SK-N-SH (cell line): ENCODE data around the gene C6orf89. TPM values are rescaled to one million over a fixed set of nuclear protein-coding genes. Genes with fewer than 3 reads are reported as not detected.

Experiments used
- CTCF ChIA-PET: fragments of 300-600, 350-600 bp; formaldehyde crosslinking; extraction: SDS; loops from one replicate; lab custom pipeline; 2021; lab: Yijun Ruan, JAX
- POLR2A ChIA-PET: fragments of 350-600 bp; sonication (Branson Sonifier 250); formaldehyde crosslinking; extraction: SDS; loops from one replicate; lab custom pipeline; 2020; ENCODE audit warnings: antibody characterized with exemption, inconsistent platforms; lab: Yijun Ruan, JAX
- DNase-seq: peaks from one replicate; pipeline ENCODE4 v3.0.0; 2012
- H2AFZ ChIP-seq: fragments of 200-600 bp; sonication (generic); 2 replicates; pipeline ENCODE4 v1.8.1; 2016; ENCODE audit warnings: antibody characterized with exemption, mild to moderate bottlenecking, low read depth
- H3F3A ChIP-seq: fragments of 200-600 bp; sonication (generic); replicated peaks from 2 replicates; pipeline ENCODE3; 2016; ENCODE audit warnings: antibody characterized with exemption, mild to moderate bottlenecking; ENCODE audit not compliant: insufficient read depth
- H3K27ac ChIP-seq, 2 experiments: fragments of 200-500 bp in 1 of 2; fragments of 200-600 bp in 1 of 2; sonication (Bioruptor generic) in 1 of 2; sonication (generic), shearing (Covaris generic) in 1 of 2; 2 replicates each; pipeline versions ENCODE4 v1.5.1 to v1.6.1; 2014 to 2016; ENCODE audit warnings: low read depth in 2 of 2, inconsistent platforms in 1 of 2, low read length in 1 of 2, mild to moderate bottlenecking in 1 of 2, mixed read lengths in 1 of 2
- H3K27me3 ChIP-seq: fragments of 200-600 bp; sonication (generic), shearing (Covaris generic); 2 replicates; pipeline ENCODE4 v1.6.1; 2016; ENCODE audit warnings: mixed run types; ENCODE audit not compliant: insufficient read depth
- H3K36me3 ChIP-seq, 2 experiments: fragments of 200-500 bp in 1 of 2; fragments of 200-600 bp in 1 of 2; sonication (Bioruptor generic) in 1 of 2; sonication (generic) in 1 of 2; replicated peaks in 1 of 2; 2 replicates each; pipeline versions ENCODE3 to v1.5.1; 2014 to 2016; ENCODE audit warnings: low read length in 1 of 2, mild to moderate bottlenecking in 1 of 2; ENCODE audit not compliant: insufficient read depth in 2 of 2, control insufficient read depth in 1 of 2
- H3K4me1 ChIP-seq, 2 experiments: fragments of 200-500 bp in 1 of 2; fragments of 200-600 bp in 1 of 2; sonication (Bioruptor generic) in 1 of 2; sonication (generic), shearing (Covaris generic) in 1 of 2; 2 replicates each; pipeline versions ENCODE4 v1.5.1 to v1.6.1; 2014 to 2016; ENCODE audit warnings: low read depth in 1 of 2, low read length in 1 of 2, mixed run types in 1 of 2; ENCODE audit not compliant: insufficient read depth in 2 of 2, control insufficient read depth in 1 of 2
- H3K4me2 ChIP-seq: fragments of 200-600 bp; sonication (generic), shearing (Covaris generic); 2 replicates; pipeline ENCODE4 v1.6.1; 2017; ENCODE audit warnings: mixed run types
- H3K4me3 ChIP-seq, 2 experiments: fragments of 200-500 bp in 1 of 2; fragments of 200-600 bp in 1 of 2; sonication (Bioruptor generic) in 1 of 2; sonication (generic), shearing (Covaris generic) in 1 of 2; 2 replicates each; pipeline versions ENCODE4 v1.5.1 to v1.8.1; 2014 to 2016; ENCODE audit warnings: low read depth in 2 of 2, inconsistent platforms in 1 of 2, low read length in 1 of 2, mild to moderate bottlenecking in 1 of 2, mixed read lengths in 1 of 2, moderate library complexity in 1 of 2
- H3K79me2 ChIP-seq: fragments of 200-600 bp; sonication (generic); 2 replicates; pipeline ENCODE4 v1.8.1; 2017; ENCODE audit warnings: mild to moderate bottlenecking; ENCODE audit not compliant: insufficient read depth
- H3K9ac ChIP-seq: fragments of 200-600 bp; sonication (generic); 2 replicates; pipeline ENCODE4 v1.6.1; 2017; ENCODE audit warnings: mixed run types
- H3K9me2 ChIP-seq: fragments of 200-600 bp; sonication (generic); 2 replicates; pipeline ENCODE4 v1.6.1; 2017; ENCODE audit warnings: mixed run types
- H3K9me3 ChIP-seq: fragments of 200-600 bp; sonication (generic); 2 replicates; pipeline ENCODE4 v1.6.1; 2017; ENCODE audit warnings: mixed run types, mild to moderate bottlenecking, moderate library complexity
- H4K20me1 ChIP-seq: fragments of 200-600 bp; sonication (generic); 2 replicates; pipeline ENCODE4 v1.6.1; 2017; ENCODE audit warnings: mild to moderate bottlenecking, mixed run types; ENCODE audit not compliant: insufficient read depth
- EP300 ChIP-seq, 2 experiments: IDR thresholded peaks; 2 replicates each; pipeline versions ENCODE4 v1.4.0 to v1.6.1; 2012; ENCODE audit warnings: borderline replicate concordance in 1 of 2, low read depth in 1 of 2, low read length in 1 of 2
- EZH2phosphoT487 ChIP-seq: fragments of 200-600 bp; sonication (generic); IDR thresholded peaks from 2 replicates; pipeline ENCODE4 v1.6.1; 2017; ENCODE audit warnings: low read depth, mixed run types, mild to moderate bottlenecking, antibody characterized with exemption, moderate library complexity, borderline replicate concordance
- FOXJ3 ChIP-seq: sonication (generic); formaldehyde crosslinking; IDR thresholded peaks from 2 replicates; pipeline ENCODE4 v1.5.1; 2020; ENCODE audit warnings: mild to moderate bottlenecking, missing genetic modification reagents
- FOXM1 ChIP-seq: IDR thresholded peaks from 2 replicates; pipeline ENCODE4 v1.4.0; 2012; ENCODE audit warnings: low read depth, mild to moderate bottlenecking
- GABPA ChIP-seq: IDR thresholded peaks from 2 replicates; pipeline ENCODE4 v1.4.0; 2012; ENCODE audit warnings: low read depth, mild to moderate bottlenecking
- MXI1 ChIP-seq: IDR thresholded peaks from 2 replicates; pipeline ENCODE4 v1.6.1; 2012; ENCODE audit warnings: mild to moderate bottlenecking, low read depth, low read length, improper control_type of control experiment
- PBX3 ChIP-seq: IDR thresholded peaks from 2 replicates; pipeline ENCODE4; 2012
- POLR2AphosphoS5 ChIP-seq: IDR thresholded peaks from 2 replicates; pipeline ENCODE4 v1.6.1; 2012; ENCODE audit warnings: low read depth, low read length
- RAD21 ChIP-seq: IDR thresholded peaks from 2 replicates; pipeline ENCODE4 v1.6.1; 2012; ENCODE audit warnings: mild to moderate bottlenecking, low read length
- RCOR1 ChIP-seq: fragments of 150-350 bp; IDR thresholded peaks from 2 replicates; pipeline ENCODE4 v1.6.1; 2017; ENCODE audit warnings: antibody characterized with exemption, low read length
- RFX5 ChIP-seq: IDR thresholded peaks from 2 replicates; pipeline ENCODE4 v1.6.1; 2012; ENCODE audit warnings: mild to moderate bottlenecking, improper control_type of control experiment, low read length
- RXRA ChIP-seq: IDR thresholded peaks from 2 replicates; pipeline ENCODE4 v1.4.0; 2012; ENCODE audit warnings: low read depth, mild to moderate bottlenecking, borderline replicate concordance
- SMC3 ChIP-seq: IDR thresholded peaks from 2 replicates; pipeline ENCODE4 v1.6.1; 2012; ENCODE audit warnings: low read depth, low read length, improper control_type of control experiment
- TAF1 ChIP-seq: IDR thresholded peaks from 2 replicates; pipeline ENCODE4 v1.6.1; 2012; ENCODE audit warnings: low read depth, mild to moderate bottlenecking, low read length, moderate library complexity, borderline replicate concordance
- TEAD4 ChIP-seq: IDR thresholded peaks from 2 replicates; pipeline ENCODE4 v1.4.0; 2012; ENCODE audit warnings: mild to moderate bottlenecking, borderline replicate concordance; ENCODE audit not compliant: insufficient read depth
- USF1 ChIP-seq: IDR thresholded peaks from 2 replicates; pipeline ENCODE4 v1.4.0; 2012; ENCODE audit warnings: low read depth, borderline replicate concordance
- USF2 ChIP-seq: fragments of 150-350 bp; IDR thresholded peaks from 2 replicates; pipeline ENCODE4 v1.6.1; 2017; ENCODE audit warnings: antibody characterized with exemption, low read length, low read depth, borderline replicate concordance
- WGBS: methylation state at CpG from one replicate; pipeline ENCODE4 v1.1.6; 2017; ENCODE audit warnings: low lambda C conversion rate; 5-methylcytosine and 5-hydroxymethylcytosine counted together
- polyA plus RNA-seq, 3 experiments: library from polyadenylated mRNA; depleted of rRNA; stranded (reverse); fragments of >200 nt; gene quantifications; 2 replicates each; pipeline ENCODE4 v1.2.3, GENCODE V29; 2012
- TF ChIP-seq, protein P1 (sequence below): fragments of 200-600 bp; sonication (generic); IDR thresholded peaks from 2 replicates; pipeline ENCODE4 v1.6.1; 2017; ENCODE audit warnings: antibody characterized with exemption, mild to moderate bottlenecking, moderate library complexity

Gene C6orf89
- polyA plus RNA-seq, 1 of the 3 experiments (the other 2 are of a cell fraction): 20.4 TPM

DNA sequence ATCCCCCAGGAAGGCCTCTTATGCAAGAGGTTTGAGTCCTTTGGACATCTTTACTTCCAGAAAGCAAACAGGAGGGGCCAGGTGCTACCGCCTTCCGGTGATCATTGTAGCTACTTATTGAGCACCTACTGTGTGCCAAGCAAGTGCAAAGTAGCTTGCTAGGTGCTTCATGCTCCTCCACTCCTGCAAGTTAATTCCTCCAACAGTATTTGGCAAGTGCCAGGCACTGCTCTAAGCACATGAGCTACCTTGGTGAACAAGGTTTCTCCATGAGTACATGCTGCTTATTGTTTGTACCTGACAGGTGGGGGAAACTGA lies 48.8 kb upstream of the C6orf89 start (continued):
- TF ChIP-seq, protein P1, sequence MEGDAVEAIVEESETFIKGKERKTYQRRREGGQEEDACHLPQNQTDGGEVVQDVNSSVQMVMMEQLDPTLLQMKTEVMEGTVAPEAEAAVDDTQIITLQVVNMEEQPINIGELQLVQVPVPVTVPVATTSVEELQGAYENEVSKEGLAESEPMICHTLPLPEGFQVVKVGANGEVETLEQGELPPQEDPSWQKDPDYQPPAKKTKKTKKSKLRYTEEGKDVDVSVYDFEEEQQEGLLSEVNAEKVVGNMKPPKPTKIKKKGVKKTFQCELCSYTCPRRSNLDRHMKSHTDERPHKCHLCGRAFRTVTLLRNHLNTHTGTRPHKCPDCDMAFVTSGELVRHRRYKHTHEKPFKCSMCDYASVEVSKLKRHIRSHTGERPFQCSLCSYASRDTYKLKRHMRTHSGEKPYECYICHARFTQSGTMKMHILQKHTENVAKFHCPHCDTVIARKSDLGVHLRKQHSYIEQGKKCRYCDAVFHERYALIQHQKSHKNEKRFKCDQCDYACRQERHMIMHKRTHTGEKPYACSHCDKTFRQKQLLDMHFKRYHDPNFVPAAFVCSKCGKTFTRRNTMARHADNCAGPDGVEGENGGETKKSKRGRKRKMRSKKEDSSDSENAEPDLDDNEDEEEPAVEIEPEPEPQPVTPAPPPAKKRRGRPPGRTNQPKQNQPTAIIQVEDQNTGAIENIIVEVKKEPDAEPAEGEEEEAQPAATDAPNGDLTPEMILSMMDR: no peak
- TF ChIP-seq FOXJ3: no peak
- no peak for TF ChIP-seq TAF1

- POLR2A ChIA-PET: no interaction called here
- Histone ChIP-seq H3K27ac (no peak overlapping the region), H3K9ac (no peak overlapping the region), H3K9me3 (no peaks in the 10 kb centered on the region), H3K9me2 (no peaks in the 10 kb centered on the region), H3K4me3 (no peak overlapping the region), H3K79me2 (no peaks in the 10 kb centered on the region), H3K36me3 (no peaks in the 10 kb centered on the region), H2AFZ (no peak overlapping the region), H4K20me1 (no peaks in the 10 kb centered on the region), H3K4me2 (no peak overlapping the region), H3K27me3 (peaks cover 12% of the 10 kb centered on the region), H3K4me1 (peaks cover 0 to 4% of the 10 kb centered on the region in 2 experiments; a peak in 1 of 4 replicates), H3F3A (peaks cover 4% of the 10 kb centered on the region)
- DNase-seq: no peak
- 98% methylated on average over 4 of the region's 6 CpGs for WGBS
- CTCF ChIA-PET: interaction anchor here (0.9 to 2.5 kb wide), 5 partner anchors 14 to 373 kb away, joined by 3 to 10 read pairs (median 4); no protein-coding TSS in a partner anchor
- TF ChIP-seq, protein P1: no peak
- TF ChIP-seq SMC3 (no peak), GABPA (no peak), RXRA (no peak), EP300 (IDR thresholded peaks at IDR 0.05; ENCODE audit: borderline replicate concordance in 1 of 2, low read depth in 1 of 2, low read length in 1 of 2) (no peak), PBX3 (no peak), TEAD4 (no peak), RCOR1 (no peak), POLR2AphosphoS5 (no peak), TAF1 (no peak), MXI1 (no peak), RAD21 (no peak), USF2 (no peak), RFX5 (no peak), USF1 (no peak), EZH2phosphoT487 (no peak), FOXM1 (no peak)
Observed at GRCh38 chr6:36837686-36838085, 48.1 kb upstream of the C6orf89 start.
